G401 (cell line): ENCODE data around the gene SLC4A1AP. TPM values are rescaled to one million over a fixed set of nuclear protein-coding genes. Genes with fewer than 3 reads are reported as not detected.

ENCODE experiments used
- DNase-seq: peaks from one replicate; pipeline ENCODE4 v3.0.0-alpha.2; 2015; ENCODE audit warnings: low spot score
- in situ Hi-C: cut with HindIII; loops from 2 replicates; pipeline ENCODE4 v1.10.0; 2016; ENCODE audit warnings: low sequenced_read_pairs, mixed read lengths
- total RNA-seq: library from RNA; depleted of rRNA; stranded (reverse); fragments of >200 nt; shearing (Covaris generic); gene quantifications from 2 replicates; pipeline ENCODE4 v1.2.3, GENCODE V29; 2014; rRNA removed

The SLC4A1AP gene
- total RNA-seq, 1 experiment from 2014 or later = 41.5 TPM

- DNase-seq = no peak
- in situ Hi-C loops = no loop called here
These were observed 70.6 kb downstream of the SLC4A1AP start for GRCh38 chr2:27734305-27734704.

- DNase-seq = peak; percentile 42
- in situ Hi-C loops = no loop called here
These were observed 71.7 kb downstream of the SLC4A1AP start for GRCh38 chr2:27735263-27735904.

- in situ Hi-C loops = no loop called here
- DNase-seq = no peak
These were observed 72.6 kb downstream of the SLC4A1AP start for GRCh38 chr2:27736031-27736889.

- in situ Hi-C loops = no loop called here
These were observed 73.2 kb downstream of the SLC4A1AP start for GRCh38 chr2:27736890-27737204.

GRCh38 chr2:27737676-27738348, 74.1 kb downstream of the SLC4A1AP start:
- in situ Hi-C loops = no loop called here
- no peak for DNase-seq

More at GRCh38 chr2:27736890-27737204, 73.2 kb downstream of the SLC4A1AP start:
- no peak for DNase-seq

- DNase-seq = no peak
- in situ Hi-C loops = no loop called here
These were observed 74.8 kb downstream of the SLC4A1AP start for GRCh38 chr2:27738349-27739057.

- in situ Hi-C loops = no loop called here
These were observed 75.3 kb downstream of the SLC4A1AP start for GRCh38 chr2:27739058-27739373.

GRCh38 chr2:27741673-27742072, 78.0 kb downstream of the SLC4A1AP start:
- no peak for DNase-seq
- in situ Hi-C loops = no loop called here

More at GRCh38 chr2:27739058-27739373, 75.3 kb downstream of the SLC4A1AP start:
- DNase-seq = no peak

GRCh38 chr2:27742571-27742970, 78.9 kb downstream of the SLC4A1AP start:
- no peak for DNase-seq
- in situ Hi-C loops = no loop called here

Other genes starting within 250 kb of the SLC4A1AP start
- gene NRBP1, start 235.3 kb upstream of the SLC4A1AP start, total RNA-seq = 92.4 and 108 TPM in 2 replicates
- gene KRTCAP3, start 221.5 kb upstream of the SLC4A1AP start, total RNA-seq = not detected in 2 replicates
- 4.4 and 9.4 TPM in 2 replicates for gene IFT172, start 174.1 kb upstream of the SLC4A1AP start, total RNA-seq
- gene FNDC4, start 168.7 kb upstream of the SLC4A1AP start, total RNA-seq = 4.0 and 5.2 TPM in 2 replicates
- not detected in 2 replicates for gene GCKR, start 167.1 kb upstream of the SLC4A1AP start, total RNA-seq
- not detected in 2 replicates for gene ZNF512, start 80.8 kb upstream of the SLC4A1AP start, total RNA-seq
- gene CCDC121, start 34.9 kb upstream of the SLC4A1AP start, total RNA-seq = 2.9 and 4.2 TPM in 2 replicates
- gene GPN1, start 34.8 kb upstream of the SLC4A1AP start, total RNA-seq = 45.7 and 63.6 TPM in 2 replicates
- 19.0 and 29.8 TPM in 2 replicates for gene SUPT7L, start 275 bp upstream of the SLC4A1AP start, total RNA-seq
- gene MRPL33, start 107.8 kb downstream of the SLC4A1AP start, total RNA-seq = 68.1 and 139 TPM in 2 replicates
- 1.1 and 1.3 TPM in 2 replicates for gene RBKS, start 226.5 kb downstream of the SLC4A1AP start, total RNA-seq
- gene BABAM2, start 226.8 kb downstream of the SLC4A1AP start, total RNA-seq = 26.6 and 42.3 TPM in 2 replicates